Tibial artery (tissue), 4 donors: ENCODE results near the gene RGS1.
"Not testable (repeated sequence)": the region's sequence is repeated elsewhere in the genome, so short reads cannot be mapped to it uniquely, and the experiment has no call there.

Experiments used
- DNase-seq, 2 donors: peaks; one replicate each; pipeline ENCODE4 v3.0.0-alpha.2; 2019
- H3K27ac ChIP-seq, 2 donors: fragments of 200-600 bp; sonication (generic) in 1 of 2; 1 replicate in 1 of 2; 2 replicates in 1 of 2; pipeline ENCODE4 v1.5.1; 2018 to 2019; ENCODE audit warnings: mild to moderate bottlenecking in 1 of 2
- H3K27me3 ChIP-seq, 2 donors: fragments of 200-600 bp; sonication (generic) in 1 of 2; one replicate each; pipeline versions ENCODE4 v1.5.1 to v1.6.0; 2016 to 2019
- H3K36me3 ChIP-seq, 3 donors: fragments of 200-600 bp; sonication (generic) in 2 of 3; one replicate each; pipeline ENCODE4 v1.5.1; 2016 to 2019; ENCODE audit warnings: mild to moderate bottlenecking in 2 of 3
- H3K4me1 ChIP-seq, 4 donors: fragments of 200-600 bp; sonication (generic) in 2 of 4; 1 replicate in 3 of 4; 2 replicates in 1 of 4; pipeline ENCODE4 v1.5.1; 2016 to 2019
- H3K4me3 ChIP-seq, 2 donors: fragments of 200-600 bp; sonication (generic) in 1 of 2; 1 replicate in 1 of 2; 2 replicates in 1 of 2; pipeline ENCODE4 v1.5.1; 2018 to 2019; ENCODE audit warnings: mild to moderate bottlenecking in 2 of 2
- H3K9me3 ChIP-seq, 3 donors: fragments of 200-600 bp; sonication (generic) in 1 of 3; one replicate each; pipeline ENCODE4 v1.5.1; 2016 to 2019
- CTCF ChIP-seq, 2 experiments: fragments of 200-600 bp in 1 of 2; fragments of 450-650 bp in 1 of 2; IDR thresholded peaks; one replicate each; pipeline ENCODE4 v1.5.1; 2017 to 2019; ENCODE audit warnings: antibody characterized with exemption in 2 of 2, mild to moderate bottlenecking in 1 of 2, moderate library complexity in 1 of 2
- intact Hi-C: fragments of 100-400 bp; cut with DNase I; formaldehyde crosslinking; loops from one replicate; pipeline ENCODE4 v1.15.0; 2023; ENCODE audit warnings: low total_unique reads

RGS1 gene

DNA sequence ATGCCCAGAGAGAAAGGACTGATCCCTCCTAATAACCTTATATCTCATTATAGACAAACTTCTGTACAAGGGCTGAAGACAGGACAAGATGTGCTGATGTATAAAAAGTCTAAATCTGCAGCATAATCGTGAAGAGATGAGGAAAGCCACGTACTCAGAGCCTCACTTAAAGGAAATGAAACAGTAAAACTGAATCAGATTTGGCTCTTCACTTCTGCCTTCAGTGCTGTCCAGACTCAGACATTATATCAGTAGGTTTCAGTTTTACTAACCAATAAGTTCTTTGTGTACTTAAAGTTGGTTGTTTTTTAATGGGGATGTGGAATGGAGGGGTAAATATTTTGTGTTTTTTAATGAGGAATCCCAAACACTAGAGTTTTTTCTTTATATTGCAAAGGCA, 45.3 kb upstream of the RGS1 start:
- Histone ChIP-seq H3K36me3 (no peaks in the 10 kb centered on the region), H3K4me3 (no peak overlapping the region), H3K27me3 (no peaks in the 10 kb centered on the region), H3K4me1 (peaks cover 0 to 33% (median 6%) of the 10 kb centered on the region in 4 donors), H3K9me3 (no peaks in the 10 kb centered on the region), H3K27ac (peak overlapping the region; percentile 2 to 3)
- DNase-seq: no peak
- TF ChIP-seq CTCF (IDR thresholded peaks at IDR 0.05): no peak
- intact Hi-C loops: no loop called here

DNA sequence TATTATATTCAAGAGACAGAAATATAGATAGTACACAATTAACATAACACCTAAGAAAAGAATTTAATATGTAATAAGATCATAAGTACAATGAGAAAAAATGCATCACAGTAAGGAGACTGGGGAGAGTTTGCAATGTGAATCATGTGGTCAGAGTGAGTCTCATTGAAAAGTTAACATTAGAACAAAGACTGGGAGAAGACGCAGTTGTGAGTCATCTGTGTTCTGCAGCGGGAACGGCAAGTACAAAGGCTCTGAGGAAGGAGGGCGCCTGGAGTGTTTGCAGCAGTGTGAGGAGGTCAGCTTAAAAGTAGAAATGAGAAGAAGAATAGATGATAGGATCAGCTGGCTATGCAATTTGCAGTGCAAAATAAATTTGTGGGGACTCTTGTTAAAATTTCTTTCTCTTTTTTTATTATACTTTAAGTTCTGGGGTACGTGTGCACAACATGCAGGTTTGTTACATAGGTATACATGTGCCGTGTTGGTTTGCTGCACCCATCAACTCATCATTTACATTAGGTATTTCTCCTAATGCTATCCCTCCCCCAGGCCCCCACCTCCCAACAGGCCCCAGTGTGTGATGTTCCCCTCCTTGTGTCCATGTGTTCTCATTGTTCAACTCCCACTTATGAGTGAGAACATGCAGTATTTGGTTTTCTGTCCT, 44.4 kb upstream of the RGS1 start:
- intact Hi-C loops, H3K36me3 ChIP-seq, H3K27me3 ChIP-seq, H3K9me3 ChIP-seq, H3K4me3 ChIP-seq, H3K27ac ChIP-seq: not testable (repeated sequence)
- peaks cover 0 to 26% (median 6%) of the 10 kb centered on the region in 4 donors for H3K4me1 ChIP-seq
- peak; percentile 62 to 78 for DNase-seq

- Histone ChIP-seq H3K9me3 (no peaks in the 10 kb centered on the region), H3K27ac (peak overlapping the region; percentile 1 to 18), H3K36me3 (no peaks in the 10 kb centered on the region), H3K4me1 (peaks cover 0 to 34% (median 17%) of the 10 kb centered on the region in 4 donors), H3K27me3 (no peaks in the 10 kb centered on the region), H3K4me3 (no peak overlapping the region)
- intact Hi-C loops: no loop called here
- DNase-seq: no peak
- no peak for TF ChIP-seq CTCF (IDR thresholded peaks at IDR 0.05)
Measured at GRCh38 chr1:192534666-192535065, 40.9 kb upstream of the RGS1 start.

DNA sequence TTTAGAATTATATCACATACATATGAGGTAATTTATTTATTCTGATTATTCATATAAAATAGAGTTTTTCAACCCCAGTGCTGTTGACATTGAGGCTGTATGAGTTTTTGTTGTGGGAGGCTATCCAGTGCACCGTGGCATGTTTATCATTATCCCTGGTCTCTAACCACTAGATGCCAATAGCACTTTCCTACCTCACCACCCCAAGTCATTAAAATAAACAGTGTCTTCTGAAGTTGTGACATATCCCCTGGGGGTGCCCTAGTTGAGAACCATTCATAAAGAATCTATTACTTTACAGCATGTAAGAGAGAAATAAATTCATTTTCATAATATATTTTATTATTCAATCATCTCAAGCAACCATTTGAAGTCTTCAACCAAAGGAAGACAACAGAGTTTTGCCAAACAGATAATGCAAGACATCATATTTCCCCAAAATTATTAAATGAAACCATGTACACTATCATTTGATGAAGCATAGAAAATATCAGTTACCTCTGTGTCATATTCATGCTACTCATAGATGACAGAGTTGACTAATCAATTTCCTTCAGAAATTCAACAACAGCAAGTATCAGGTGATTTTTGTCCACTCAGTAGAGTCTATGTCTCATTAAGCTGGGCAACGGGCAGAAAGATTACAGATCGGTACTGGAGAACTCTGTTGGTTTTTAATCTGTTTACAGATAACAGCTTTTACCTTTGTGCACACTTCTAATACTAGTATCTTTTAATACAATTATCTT, 39.5 kb upstream of the RGS1 start:
- no peak overlapping the region for H3K27ac ChIP-seq
- no peaks in the 10 kb centered on the region for H3K9me3 ChIP-seq
- H3K4me1 ChIP-seq: peaks cover 0 to 46% (median 21%) of the 10 kb centered on the region in 4 donors
- no peak overlapping the region for H3K4me3 ChIP-seq
- intact Hi-C loops: no loop called here
- H3K36me3 ChIP-seq: no peaks in the 10 kb centered on the region
- H3K27me3 ChIP-seq: no peaks in the 10 kb centered on the region
- no peak for TF ChIP-seq CTCF (IDR thresholded peaks at IDR 0.05)
- DNase-seq: no peak

DNA sequence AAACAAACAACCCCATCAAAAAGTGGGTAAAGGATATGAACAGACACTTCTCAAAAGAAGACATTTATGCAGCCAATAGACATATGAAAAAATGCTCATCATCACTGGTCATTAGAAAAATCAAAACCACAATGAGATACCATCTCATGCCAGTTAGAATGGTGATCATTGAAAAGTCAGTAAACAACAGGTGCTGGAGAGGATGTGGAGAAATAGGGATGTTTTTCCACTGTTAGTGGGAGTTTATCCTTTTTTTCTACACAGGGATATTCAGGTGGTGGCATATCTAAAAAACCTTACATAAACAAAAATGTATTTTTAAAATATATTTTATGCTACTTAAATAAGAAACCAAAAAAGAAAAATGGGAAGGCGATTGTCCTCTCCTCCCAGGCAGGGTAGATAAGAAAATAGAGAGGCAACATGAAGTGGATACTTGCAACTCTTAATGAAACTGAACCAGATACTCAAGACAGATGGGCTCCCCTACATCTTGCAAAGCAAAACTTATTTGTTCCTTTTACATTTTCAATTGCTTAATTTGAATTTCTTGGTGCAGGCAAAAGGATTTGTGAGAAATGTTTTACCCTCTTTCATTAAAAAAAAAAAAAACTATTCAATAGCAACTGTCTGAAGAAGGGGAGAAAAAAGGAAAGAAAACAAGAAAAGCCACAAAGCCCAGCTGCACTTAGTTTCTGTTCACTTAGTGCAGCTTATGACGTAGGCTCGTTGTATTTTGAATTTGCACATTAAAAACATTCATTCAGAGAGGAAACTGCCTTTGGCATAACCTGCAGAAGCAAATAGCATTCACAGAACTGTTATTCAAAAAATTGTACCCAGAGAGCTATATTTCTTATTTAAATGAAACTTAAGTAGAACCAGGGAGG, 36.9 kb upstream of the RGS1 start:
- Histone ChIP-seq H3K36me3 (no peaks in the 10 kb centered on the region), H3K9me3 (no peaks in the 10 kb centered on the region), H3K27ac (peak overlapping the region; percentile 81 to 86), H3K27me3 (no peaks in the 10 kb centered on the region), H3K4me3 (no peak overlapping the region), H3K4me1 (peaks cover 0 to 45% (median 21%) of the 10 kb centered on the region in 4 donors)
- no peak for DNase-seq
- intact Hi-C loops: no loop called here
- no peak for TF ChIP-seq CTCF (IDR thresholded peaks at IDR 0.05)
